ENCODE data around the gene AOPEP. TPM values are rescaled to one million over a fixed set of nuclear protein-coding genes. Genes with fewer than 3 reads are reported as not detected.
A peak's percentile ranks its signal among the peaks of the same experiment; 100 is the strongest.

AOPEP gene
- total RNA-seq, 1 experiment from 2014 or later: 32.4 TPM

- intact Hi-C loops (cut with micrococcal nuclease): no loop called here
- Mint-ChIP-seq H3K9me3 (ENCODE audit: unreplicated experiment) (no peaks in the 10 kb centered on the region), H3K4me3 (ENCODE audit: unreplicated experiment) (no peak overlapping the region), H3K4me1 (ENCODE audit: insufficient read depth, unreplicated experiment) (no peaks in the 10 kb centered on the region), H3K36me3 (ENCODE audit: insufficient read depth, unreplicated experiment) (no peaks in the 10 kb centered on the region), H3K27me3 (ENCODE audit: insufficient read depth, unreplicated experiment) (no peaks in the 10 kb centered on the region), H3K27ac (ENCODE audit: low read depth, unreplicated experiment) (no peak overlapping the region)
- CTCF ChIA-PET: no interaction called here
- POLR2A ChIA-PET: no interaction called here
- TF ChIP-seq CTCF (IDR thresholded peaks at IDR 0.05; ENCODE audit: unreplicated experiment): no peak
- no TSS peak for BruUV-seq (replicated peaks)
- DNase-seq (ENCODE audit: unreplicated experiment): no peak
Measured at GRCh38 chr9:94714494-94714893, 12.0 kb upstream of the AOPEP start.

- Mint-ChIP-seq H3K36me3 (ENCODE audit: insufficient read depth, unreplicated experiment) (no peaks in the 10 kb centered on the region), H3K4me1 (ENCODE audit: insufficient read depth, unreplicated experiment) (peaks cover 5% of the 10 kb centered on the region), H3K9me3 (ENCODE audit: unreplicated experiment) (no peaks in the 10 kb centered on the region), H3K27me3 (ENCODE audit: insufficient read depth, unreplicated experiment) (no peaks in the 10 kb centered on the region), H3K4me3 (ENCODE audit: unreplicated experiment) (no peak overlapping the region), H3K27ac (ENCODE audit: low read depth, unreplicated experiment) (no peak overlapping the region)
- no peak for DNase-seq (ENCODE audit: unreplicated experiment)
- BruUV-seq (replicated peaks): no TSS peak
- intact Hi-C loops (cut with micrococcal nuclease): no loop called here
- POLR2A ChIA-PET: no interaction called here
- TF ChIP-seq CTCF (IDR thresholded peaks at IDR 0.05; ENCODE audit: unreplicated experiment): no peak
- CTCF ChIA-PET: no interaction called here
Measured at GRCh38 chr9:94717761-94718160, 8.7 kb upstream of the AOPEP start.

GRCh38 chr9:94718936-94719335, 7.6 kb upstream of the AOPEP start:
- no peak for TF ChIP-seq CTCF (IDR thresholded peaks at IDR 0.05; ENCODE audit: unreplicated experiment)
- no peak overlapping the region for H3K4me3 Mint-ChIP-seq (ENCODE audit: unreplicated experiment)
- no peak for DNase-seq (ENCODE audit: unreplicated experiment)
- intact Hi-C loops (cut with micrococcal nuclease): no loop called here
- H3K36me3 Mint-ChIP-seq (ENCODE audit: insufficient read depth, unreplicated experiment): no peaks in the 10 kb centered on the region
- H3K9me3 Mint-ChIP-seq (ENCODE audit: unreplicated experiment): no peaks in the 10 kb centered on the region
- ChIA-PET CTCF (interaction anchor here (0.7 to 0.8 kb wide), 2 partner anchors 49 to 138 kb away, joined by 3 read pairs; no protein-coding TSS in a partner anchor), POLR2A (interaction anchor here (1.0 kb wide), 1 partner anchor 38 kb away, joined by 4 read pairs; no protein-coding TSS in a partner anchor)
- H3K4me1 Mint-ChIP-seq (ENCODE audit: insufficient read depth, unreplicated experiment): peaks cover 5% of the 10 kb centered on the region
- no peaks in the 10 kb centered on the region for H3K27me3 Mint-ChIP-seq (ENCODE audit: insufficient read depth, unreplicated experiment)
- no peak overlapping the region for H3K27ac Mint-ChIP-seq (ENCODE audit: low read depth, unreplicated experiment)
- no TSS peak for BruUV-seq (replicated peaks)

- ChIA-PET CTCF (interaction anchor here (0.7 kb wide), 1 partner anchor 139 kb away, joined by 3 read pairs; no protein-coding TSS in a partner anchor), POLR2A (no interaction called here)
- no peak overlapping the region for H3K4me3 Mint-ChIP-seq (ENCODE audit: unreplicated experiment)
- peak; percentile 18 for DNase-seq (ENCODE audit: unreplicated experiment)
- peaks cover 5% of the 10 kb centered on the region for H3K4me1 Mint-ChIP-seq (ENCODE audit: insufficient read depth, unreplicated experiment)
- no peaks in the 10 kb centered on the region for H3K36me3 Mint-ChIP-seq (ENCODE audit: insufficient read depth, unreplicated experiment)
- no peaks in the 10 kb centered on the region for H3K27me3 Mint-ChIP-seq (ENCODE audit: insufficient read depth, unreplicated experiment)
- H3K27ac Mint-ChIP-seq (ENCODE audit: low read depth, unreplicated experiment): no peak overlapping the region
- no peak for TF ChIP-seq CTCF (IDR thresholded peaks at IDR 0.05; ENCODE audit: unreplicated experiment)
- BruUV-seq (replicated peaks): no TSS peak
- intact Hi-C loops (cut with micrococcal nuclease): no loop called here
- no peaks in the 10 kb centered on the region for H3K9me3 Mint-ChIP-seq (ENCODE audit: unreplicated experiment)
Measured at GRCh38 chr9:94719878-94720277, 6.6 kb upstream of the AOPEP start.

Data from MCF 10A (cell line).